ENCODE measurements around the gene TGFB3.

TGFB3 gene

GRCh38 chr14:75979648-75980565 is 1.9 kb downstream of the TGFB3 start:
- no peak for TF ChIP-seq CTCF (IDR thresholded peaks at IDR 0.05; ENCODE audit: low read depth, low read length)
- no peak overlapping the region for H3K4me3 ChIP-seq (ENCODE audit: low read depth, low read length)

GRCh38 chr14:75979071-75979571 is 2.7 kb downstream of the TGFB3 start:
- peak; percentile 70 for TF ChIP-seq CTCF (IDR thresholded peaks at IDR 0.05; ENCODE audit: low read depth, low read length)
- no peak overlapping the region for H3K4me3 ChIP-seq (ENCODE audit: low read depth, low read length)

GRCh38 chr14:75978249-75978731 is 3.5 kb downstream of the TGFB3 start:
- TF ChIP-seq CTCF (IDR thresholded peaks at IDR 0.05; ENCODE audit: low read depth, low read length), result no peak
- H3K4me3 ChIP-seq (ENCODE audit: low read depth, low read length), result no peak overlapping the region

GRCh38 chr14:75977582-75977943 is 4.2 kb downstream of the TGFB3 start:
- TF ChIP-seq CTCF (IDR thresholded peaks at IDR 0.05; ENCODE audit: low read depth, low read length), result no peak
- H3K4me3 ChIP-seq (ENCODE audit: low read depth, low read length), result no peak overlapping the region

GRCh38 chr14:75976826-75977581 is 4.8 kb downstream of the TGFB3 start:
- TF ChIP-seq CTCF (IDR thresholded peaks at IDR 0.05; ENCODE audit: low read depth, low read length), result no peak
- no peak overlapping the region for H3K4me3 ChIP-seq (ENCODE audit: low read depth, low read length)

GRCh38 chr14:75972801-75973421 is 8.9 kb downstream of the TGFB3 start:
- no peak overlapping the region for H3K4me3 ChIP-seq (ENCODE audit: low read depth, low read length)
- no peak for TF ChIP-seq CTCF (IDR thresholded peaks at IDR 0.05; ENCODE audit: low read depth, low read length)
